NOMO-1 treated with dmso at 0.1 percent for 144 hours (cell line): ENCODE data around the gene DMRTA2.
A peak's percentile ranks its signal among the peaks of the same experiment; 100 is the strongest.

ENCODE experiments used
- DNase-seq: peaks from one replicate; lab custom pipeline; 2025; ENCODE audit not compliant: unreplicated experiment; lab: John Stamatoyannopoulos, UW

DMRTA2 gene

DNA sequence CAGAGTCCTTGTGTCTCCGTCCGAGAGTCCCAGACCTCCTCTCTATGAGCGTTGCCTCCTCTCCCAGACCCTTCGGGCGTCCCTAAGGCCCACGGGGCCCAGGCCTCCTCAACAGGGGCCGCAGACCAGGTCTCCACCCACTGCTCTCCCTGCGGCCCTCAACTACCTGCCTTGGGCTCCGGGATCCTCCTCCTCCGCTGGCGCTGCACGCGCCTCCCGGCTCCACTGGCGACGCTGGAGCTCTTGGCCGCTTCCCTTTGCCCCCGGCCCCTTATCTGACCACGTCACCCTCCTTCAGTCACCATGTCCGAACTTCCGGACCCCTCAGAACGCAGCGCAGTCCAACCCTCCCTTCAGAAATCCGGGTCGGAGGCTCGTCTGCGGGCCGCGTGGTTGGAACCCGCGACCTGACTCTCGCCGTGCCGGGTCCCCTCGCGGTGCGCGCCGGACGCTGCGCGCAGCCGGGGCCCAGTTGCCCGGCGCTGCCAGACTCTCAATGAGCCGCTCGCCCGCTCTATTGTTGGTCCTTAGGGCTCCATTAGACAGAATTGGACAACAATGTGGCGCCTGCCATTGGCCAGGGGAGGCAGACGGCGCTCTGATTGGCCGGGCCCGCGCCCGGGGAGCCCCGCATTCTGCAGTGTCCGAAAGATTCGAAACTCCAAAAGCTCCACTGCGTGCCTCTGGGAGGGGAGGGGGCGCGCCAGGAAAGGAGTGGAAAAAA, at the start of gene DMRTA2:
Gene DMRTA2, minus strand, starts transcription at position 498 of the 724 bp plus-strand sequence. CDS start 1,907 bp downstream, outside the sequence.
- DNase-seq: peak; percentile 21

DNA sequence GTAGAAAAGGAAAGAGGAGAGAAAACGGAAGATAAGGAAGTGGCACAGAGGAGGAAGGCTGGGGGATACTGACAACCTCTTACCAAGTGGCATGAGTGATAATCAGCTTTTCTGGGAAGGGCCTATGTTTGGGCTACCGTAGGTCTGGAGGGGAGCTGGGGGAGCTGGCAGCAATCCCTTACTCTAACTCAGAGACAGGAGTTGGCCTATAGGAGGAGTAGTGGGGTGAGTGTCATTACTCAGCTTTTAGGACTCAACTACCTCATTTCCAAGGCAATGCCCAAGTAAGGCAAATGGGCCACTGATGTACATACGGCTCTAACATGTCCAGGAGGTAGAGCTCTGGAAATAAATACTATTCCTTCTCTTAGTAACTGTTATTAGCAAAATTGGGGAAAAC, 48.7 kb upstream of the DMRTA2 start:
- no peak for DNase-seq

DNA sequence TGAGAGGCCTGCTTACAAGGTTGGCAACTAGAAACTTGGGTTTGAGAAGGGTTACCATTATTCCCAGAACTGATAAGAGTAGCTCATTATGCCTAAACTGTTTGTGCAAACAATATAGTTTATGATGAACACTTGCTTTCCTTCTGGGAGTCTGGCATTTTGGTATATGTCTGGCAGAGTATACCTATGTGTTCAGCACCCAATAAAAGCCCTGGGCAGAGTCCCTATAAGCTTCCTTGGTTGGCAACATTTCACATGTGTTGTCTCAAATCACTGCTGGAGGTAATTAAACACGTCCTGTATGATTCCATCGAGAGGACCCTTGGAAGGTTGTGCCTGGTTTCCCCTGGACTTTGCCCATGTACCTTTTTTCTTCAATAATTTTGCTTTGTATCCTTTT, 39.7 kb upstream of the DMRTA2 start:
- no peak for DNase-seq

DNA sequence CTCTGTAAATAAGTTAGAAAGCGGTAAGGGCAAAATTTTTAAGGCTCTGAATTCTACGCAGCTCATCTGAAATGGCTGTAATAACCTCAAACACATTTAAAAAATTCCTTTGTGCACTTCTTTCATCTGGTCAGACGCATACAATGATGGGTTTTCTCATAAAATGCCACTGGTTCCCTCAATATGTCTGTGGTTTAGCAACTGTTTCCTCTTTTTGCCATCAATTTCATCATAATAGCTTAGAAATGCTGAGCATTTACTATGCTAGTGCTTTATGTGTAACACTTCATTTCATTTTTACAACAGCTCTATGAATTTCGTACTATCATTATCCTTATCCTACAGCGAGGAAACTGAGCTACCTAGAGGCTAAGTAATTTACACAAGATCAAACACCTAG, 35.3 kb upstream of the DMRTA2 start:
- peak; percentile 54 for DNase-seq

DNA sequence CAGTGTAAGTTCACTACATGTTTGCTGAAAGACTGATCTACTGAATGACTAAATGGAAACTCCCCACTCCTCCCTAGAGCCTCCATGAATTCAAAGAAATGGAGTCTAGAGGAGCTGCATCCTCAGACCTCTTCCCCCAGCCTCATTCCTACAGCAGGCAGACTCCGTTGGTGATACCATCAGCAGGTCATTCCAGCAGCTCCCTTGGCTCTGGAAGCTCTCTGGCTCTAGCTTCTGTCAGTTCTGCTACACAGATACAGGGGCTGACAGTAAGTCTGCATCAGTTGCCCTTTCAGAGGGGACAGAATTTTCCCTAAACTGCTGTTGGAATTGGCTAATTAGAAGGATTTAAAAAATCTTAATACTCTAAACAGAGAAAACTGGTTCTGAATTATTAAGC, 31.7 kb upstream of the DMRTA2 start:
- no peak for DNase-seq

DNA sequence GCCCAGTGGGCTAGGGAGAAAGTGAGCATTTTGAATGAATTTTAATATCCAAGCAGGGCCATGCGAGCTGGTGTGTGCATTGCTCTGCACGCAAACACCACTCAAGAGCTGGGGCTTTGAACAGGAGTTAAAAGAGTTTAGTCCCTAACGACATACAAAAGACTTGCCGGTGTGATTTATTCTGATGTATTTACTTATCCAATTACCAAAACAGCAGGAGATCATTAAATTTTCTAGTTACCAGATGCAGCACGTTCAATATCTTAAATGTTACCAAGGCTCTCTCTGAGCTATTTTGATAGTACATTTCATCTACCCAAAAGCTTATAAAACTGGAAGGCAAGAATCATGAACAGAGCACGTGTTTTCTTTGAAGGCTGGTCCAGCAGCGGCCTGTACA, 30.0 kb upstream of the DMRTA2 start:
- DNase-seq: no peak

DNA sequence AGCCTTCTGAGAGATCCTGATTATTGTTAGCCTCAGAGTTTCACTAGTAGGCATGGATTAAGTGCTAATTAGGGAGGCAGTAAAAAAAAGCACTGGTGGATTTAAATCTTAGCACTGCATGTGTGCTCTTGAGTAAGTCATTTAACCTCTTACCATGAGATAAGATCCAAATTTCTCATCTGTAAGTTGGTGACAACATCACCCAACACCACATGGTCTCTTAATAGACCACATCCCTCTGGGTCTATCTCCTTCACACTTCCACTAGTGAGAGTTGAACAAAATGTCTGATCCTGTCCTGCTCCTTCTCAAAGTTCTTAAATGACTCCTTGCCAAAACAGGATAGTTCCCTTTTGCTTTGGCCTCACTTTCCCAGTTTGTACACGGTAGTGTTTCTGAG, 29.5 kb upstream of the DMRTA2 start:
- DNase-seq: no peak

DNA sequence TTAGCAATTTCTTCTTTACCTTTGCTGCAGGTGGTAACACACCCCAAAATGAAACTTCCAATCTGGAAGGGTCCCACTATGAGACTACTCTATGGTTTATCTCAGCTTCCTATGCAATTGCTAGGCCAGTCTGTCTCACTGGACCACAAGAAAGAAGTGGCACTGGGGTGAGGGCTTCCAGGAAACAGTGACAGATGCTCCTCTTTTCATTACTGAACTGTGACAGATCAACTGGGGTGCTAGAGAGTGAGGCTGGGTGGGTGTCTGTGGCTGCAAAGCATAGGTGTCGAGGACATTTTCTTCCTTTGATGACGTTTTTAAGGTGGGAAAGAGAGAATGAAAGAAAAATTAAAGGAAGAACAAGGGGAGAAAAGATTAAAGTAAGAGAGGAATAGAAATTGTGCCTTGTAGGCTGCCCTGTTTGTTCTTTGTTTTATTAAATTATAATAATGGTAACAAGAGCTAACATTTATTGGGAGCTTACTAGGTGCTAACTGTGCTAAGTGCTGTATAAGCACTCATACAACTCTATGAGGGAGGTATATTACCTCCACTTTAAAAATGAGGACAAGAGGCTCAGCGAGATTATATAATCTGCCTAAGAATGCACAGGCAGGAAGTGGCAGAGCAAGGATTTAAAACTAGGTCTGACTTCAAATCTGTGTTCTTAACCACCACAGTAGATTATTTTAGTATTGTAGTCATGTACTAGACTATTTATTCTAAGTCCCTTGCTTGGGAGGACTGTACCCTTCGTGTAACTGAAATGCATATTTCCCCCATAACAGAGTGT, 27.8 kb upstream of the DMRTA2 start:
- DNase-seq: no peak

DNA sequence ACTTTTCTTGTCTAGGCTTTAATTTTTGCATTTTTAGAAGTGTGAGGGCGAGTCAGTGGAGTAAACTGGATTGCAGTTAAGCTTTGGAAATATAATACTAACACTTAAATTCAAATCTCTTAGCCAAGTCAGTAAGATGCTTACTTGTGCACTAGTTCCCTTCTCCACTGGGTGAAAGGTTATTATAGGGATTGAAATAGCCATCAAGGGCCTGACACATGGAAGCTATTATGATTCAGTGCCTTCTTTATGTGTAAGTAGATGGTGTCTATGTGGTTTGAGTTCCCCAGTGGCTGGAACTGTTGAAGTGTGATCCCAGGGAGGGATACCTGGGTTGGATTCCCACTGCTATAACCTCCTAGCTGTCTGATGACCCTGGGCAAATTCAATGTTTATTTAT, 24.7 kb upstream of the DMRTA2 start:
- no peak for DNase-seq

DNA sequence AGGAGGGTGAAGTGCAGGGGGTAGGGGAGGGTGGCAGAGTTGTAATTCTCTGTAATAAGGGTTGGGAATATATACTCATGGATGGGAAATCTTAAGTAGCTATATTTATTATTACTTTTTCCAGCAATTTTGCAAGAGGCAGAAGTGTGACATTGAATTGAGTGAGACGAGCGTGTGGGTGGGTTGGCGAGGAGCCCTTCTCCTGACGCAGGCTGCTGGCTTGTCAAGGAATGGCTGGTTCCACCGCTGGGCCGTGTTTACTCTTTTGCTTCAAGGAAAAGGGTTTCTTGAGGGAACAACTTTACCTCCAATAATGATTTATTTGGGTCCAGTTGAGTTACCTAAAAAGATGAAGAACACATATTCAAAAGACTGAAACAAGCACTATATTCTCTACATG, 17.9 kb upstream of the DMRTA2 start:
- no peak for DNase-seq

DNA sequence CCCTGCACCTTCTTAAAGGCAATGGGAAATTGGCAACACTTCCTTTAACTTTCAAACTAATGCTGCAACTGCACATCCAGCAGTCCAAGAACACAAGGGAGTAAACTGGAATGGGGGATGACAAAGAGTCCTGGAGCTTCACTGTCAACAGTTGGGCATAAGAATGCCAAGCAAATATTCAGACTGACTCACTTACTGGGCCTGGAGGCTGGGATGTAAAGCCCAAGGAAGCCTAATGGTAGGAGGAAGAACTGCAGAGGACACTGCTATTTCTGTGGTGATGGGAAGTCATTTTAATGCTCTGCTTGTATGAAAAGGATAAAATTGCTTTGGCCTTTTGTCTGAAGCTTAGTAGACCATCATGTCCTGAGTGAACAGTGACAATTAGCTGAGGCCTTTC, 15.7 kb upstream of the DMRTA2 start:
- DNase-seq: no peak

DNA sequence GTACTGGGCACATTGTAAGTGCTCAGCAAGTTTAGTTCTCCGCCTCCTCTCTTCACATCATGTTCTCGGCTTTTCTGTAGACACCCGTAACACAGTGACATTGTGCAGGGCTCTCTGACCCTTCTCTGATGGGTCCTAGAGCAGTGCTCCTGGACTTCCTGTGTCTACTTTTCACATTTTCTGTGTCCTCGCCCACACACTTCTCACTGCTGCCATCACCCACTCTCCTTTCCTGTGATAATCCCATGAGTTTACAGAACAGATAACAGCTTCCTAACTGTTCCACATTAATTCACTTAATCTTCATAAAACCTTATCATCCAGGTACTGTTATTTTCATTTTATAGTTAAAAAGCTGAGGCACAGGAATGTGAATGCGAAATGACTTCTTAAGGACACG, 13.2 kb upstream of the DMRTA2 start:
- no peak for DNase-seq

DNA sequence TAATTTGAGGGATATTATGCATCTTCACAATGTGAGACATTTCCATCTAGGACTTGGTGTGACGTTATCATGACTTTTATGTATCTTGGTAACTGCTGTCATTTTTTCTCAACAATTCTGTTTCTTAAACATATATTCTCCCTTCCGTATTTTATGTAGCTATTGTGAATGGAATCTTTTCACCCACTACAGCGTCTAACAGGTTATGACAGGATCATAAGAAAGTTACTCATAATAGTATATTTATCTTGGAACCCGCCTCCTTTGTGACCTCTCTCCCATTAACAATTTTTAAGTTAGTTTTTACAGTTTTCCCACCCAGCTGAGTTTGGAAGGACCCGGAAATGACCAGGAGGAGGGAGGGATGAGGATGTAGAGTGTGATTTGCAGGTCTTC, 6.8 kb upstream of the DMRTA2 start:
- DNase-seq: no peak

DNA sequence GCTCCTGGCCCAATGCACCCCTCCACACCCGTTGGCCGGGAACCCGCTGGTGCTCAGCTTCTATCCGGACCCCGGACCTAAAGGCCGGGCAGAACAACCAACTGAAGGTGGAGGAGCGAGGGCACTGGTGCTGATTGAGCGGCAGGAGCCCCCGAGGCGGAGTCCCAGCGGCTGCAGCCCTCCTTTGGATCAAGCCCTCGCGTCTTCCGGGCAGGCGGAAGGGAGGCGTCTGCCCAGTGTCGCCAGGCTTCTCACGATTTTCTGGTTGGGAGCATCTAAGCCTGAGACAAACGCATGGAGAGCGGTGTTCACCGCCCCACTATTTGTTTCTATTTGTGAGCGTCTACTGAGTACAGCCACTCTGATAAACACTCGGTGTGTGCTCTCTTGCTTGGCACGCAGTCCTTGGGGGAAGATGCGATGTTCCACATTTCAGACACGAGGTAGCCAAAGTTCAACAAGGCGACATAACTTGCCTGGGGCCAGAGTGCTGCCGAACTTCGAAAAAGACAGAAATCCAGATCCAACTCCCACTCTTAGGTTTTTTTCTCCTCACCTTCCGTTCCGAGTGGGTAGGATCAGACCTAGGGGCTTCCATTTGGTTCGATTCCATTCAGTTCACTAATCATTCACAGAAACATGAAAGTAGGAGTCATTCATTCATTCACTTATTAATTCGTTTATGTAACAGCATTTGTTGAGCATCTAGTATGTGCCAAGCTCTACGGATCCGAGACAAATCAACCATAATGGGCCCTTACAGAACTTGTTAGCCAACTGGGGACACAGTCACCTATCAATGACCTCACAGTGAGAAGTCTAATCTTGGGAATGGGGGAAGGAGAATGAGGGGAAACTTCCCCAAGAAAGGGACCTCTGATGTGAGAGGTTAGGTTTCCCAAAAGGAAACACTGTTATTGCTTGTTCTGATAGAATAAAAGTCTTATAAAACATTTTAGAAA, 4.9 kb upstream of the DMRTA2 start:
- DNase-seq: no peak

DNA sequence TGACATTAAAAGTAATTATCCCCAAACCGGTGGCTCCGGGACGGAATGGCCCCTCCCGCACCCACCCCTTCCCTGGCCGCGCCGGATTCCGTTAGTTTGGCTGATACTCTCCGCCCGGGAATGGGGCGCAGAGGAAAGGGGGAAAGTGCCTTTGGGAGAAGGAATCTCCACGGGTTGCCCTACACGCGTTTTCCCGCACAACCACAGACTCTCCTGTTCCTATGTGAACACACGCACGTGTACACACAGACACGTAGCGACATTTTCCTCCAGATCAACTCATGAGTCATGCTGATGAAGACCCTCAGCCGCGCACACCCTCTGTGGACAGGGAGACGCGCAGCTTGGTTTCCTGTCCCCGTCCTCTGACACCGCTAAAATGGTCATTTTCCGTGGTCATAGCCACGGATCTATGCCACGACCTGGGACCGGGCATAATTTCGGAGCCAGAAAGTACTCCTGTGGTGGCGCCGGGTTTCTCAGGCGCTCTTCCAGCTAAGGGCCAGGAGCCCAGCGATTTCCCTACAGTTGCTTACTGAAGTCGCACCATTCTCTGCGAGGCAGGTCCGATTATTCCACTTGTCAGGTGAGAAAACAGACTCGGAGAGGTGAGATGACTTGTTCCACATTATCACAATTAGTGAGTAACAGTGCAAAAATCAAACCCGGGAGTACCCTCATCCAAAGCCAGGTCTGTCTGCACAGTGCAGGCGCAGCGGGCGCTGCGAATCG, 4.0 kb upstream of the DMRTA2 start:
- DNase-seq: no peak

DNA sequence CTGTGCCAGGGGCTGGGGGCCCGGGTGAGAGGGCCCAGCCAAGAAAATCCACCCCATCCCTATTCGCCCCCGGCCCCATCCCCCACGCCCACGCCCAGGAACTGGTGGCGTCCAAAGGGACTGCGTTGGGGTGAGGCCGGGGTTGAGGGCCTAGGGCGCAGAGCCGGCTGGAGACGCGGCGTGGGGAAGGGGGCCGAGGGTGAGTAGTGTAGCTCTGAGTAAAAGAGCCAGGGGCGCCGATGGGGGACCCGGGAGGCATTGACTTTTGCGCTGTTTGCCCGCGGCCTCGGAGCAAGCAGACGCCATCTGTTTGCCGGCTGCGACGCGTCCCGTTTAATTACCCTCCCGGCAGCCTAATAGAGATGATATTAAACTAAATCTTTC, 3.5 kb upstream of the DMRTA2 start:
- DNase-seq: no peak

DNA sequence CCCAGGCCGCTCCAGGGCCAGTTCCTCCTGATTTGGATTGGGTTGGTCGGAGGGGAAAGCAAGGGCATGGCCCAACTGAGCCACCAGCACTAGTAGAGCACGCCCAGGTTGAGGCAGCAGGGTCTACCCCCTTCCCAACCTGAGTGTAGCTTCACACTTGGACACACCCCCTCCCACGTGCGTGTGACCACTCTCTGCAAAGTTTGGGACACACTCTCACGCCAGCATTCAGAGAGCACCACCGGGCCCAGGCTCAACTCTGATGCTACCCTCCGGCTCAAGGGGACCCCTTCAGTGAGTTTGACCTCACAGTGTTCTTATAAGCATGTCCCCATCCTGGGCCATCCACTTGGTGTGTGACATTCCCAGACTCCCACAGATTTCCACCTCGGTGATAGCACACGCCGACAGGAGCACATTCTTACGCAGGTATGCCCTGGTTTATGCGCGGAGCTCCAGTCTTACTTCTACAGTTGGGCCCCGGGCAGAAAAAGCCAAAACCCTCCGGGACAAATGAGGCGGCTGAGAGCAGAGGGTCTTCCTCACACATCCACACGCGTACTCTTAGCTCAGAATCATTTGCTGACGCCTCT, 3.0 kb upstream of the DMRTA2 start:
- no peak for DNase-seq

DNA sequence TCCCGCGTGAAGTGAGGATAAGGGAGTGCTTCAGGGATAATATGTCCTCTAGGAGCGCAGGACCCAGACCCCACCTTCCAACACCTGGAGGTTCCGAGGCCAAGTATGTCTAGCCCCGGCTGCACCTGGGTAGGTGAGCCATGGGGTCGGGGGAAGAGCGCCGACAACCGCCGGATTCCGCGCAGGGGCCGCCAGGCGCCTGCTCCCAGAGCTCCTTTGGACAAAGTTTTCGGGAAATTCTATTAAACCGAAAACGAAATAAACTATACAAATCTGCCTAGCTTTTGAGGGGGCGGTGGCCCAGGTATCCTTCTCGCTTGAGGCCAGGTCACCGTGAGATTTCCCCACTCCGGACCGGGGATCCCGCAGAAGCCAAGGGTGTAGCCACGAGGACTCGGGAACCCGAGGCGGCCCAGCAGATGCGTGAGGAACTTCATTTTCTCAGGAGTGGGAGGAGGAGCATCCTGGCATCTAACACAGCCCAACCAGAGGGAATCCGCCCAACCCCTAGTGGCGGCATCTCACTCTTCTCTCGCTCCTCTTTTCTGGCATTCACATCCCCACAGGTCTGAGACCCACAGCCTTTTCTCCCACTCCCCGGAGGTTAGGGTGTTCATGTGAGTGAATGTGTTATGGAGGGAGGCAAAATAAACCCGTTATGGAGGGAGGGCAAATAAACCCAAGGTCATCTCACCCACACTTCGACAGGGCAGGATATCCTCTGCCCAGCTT, 2.3 kb upstream of the DMRTA2 start:
- no peak for DNase-seq

DNA sequence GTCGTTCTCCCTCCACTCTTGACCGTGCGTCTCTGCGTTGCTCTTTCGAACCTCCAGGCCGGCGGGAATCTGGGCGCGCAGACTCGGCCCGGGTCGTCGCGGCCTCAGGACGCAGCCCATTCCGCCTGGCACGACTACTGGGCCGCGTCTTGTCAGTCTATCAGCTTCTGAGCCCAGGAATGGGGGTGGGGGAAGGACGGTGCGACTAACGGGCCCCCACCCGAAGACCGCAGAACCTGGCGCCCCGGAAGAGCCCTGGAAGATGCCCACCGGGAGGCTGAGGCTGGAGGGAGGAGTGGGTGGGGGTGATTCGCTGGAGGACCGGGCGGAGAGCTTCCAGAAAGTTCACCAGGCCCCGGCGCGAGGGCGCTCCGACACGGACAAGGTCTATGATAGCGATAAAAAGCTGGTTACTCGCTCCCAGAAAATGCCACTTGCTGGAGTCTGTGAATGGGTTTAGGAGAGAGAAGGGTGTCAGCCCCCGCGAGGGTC, 1.7 kb upstream of the DMRTA2 start:
- DNase-seq: no peak
